Thoracic aorta (tissue), 2 donors: ENCODE results near the gene DICER1. TPM values are rescaled to one million over a fixed set of nuclear protein-coding genes. Genes with fewer than 3 reads are reported as not detected.

Experiments used
- ATAC-seq: fragments of 150-250 bp; one replicate; pipeline ENCODE4 v1.8.0; 2017; ENCODE audit warnings: low read depth; ENCODE audit not compliant: insufficient number of reproducible peaks, low FRiP score
- DNase-seq: peaks from one replicate; pipeline ENCODE4 v3.0.0-alpha.2; 2020; ENCODE audit warnings: low spot score
- H3K27ac ChIP-seq, 2 donors: fragments of 200-600 bp; sonication (generic); 1 replicate in 1 of 2; 2 replicates in 1 of 2; pipeline ENCODE4 v1.5.1; 2016; ENCODE audit warnings: mild to moderate bottlenecking in 2 of 2, moderate library complexity in 2 of 2
- H3K27me3 ChIP-seq: fragments of 200-600 bp; sonication (generic); replicated peaks from 2 replicates; pipeline ENCODE4 v1.6.0; 2016; ENCODE audit warnings: mild to moderate bottlenecking; ENCODE audit not compliant: insufficient read depth
- H3K36me3 ChIP-seq: fragments of 200-600 bp; sonication (generic); one replicate; pipeline ENCODE4 v1.5.1; 2016
- H3K4me1 ChIP-seq, 2 donors: fragments of 200-600 bp; sonication (generic); 1 replicate in 1 of 2; 2 replicates in 1 of 2; pipeline versions ENCODE4 v1.5.1 to v1.6.0; 2016; ENCODE audit warnings: low read depth in 2 of 2, mild to moderate bottlenecking in 1 of 2; ENCODE audit not compliant: control insufficient read depth in 1 of 2
- H3K4me3 ChIP-seq: fragments of 200-600 bp; sonication (generic); 2 replicates; pipeline ENCODE4 v1.5.1; 2016; ENCODE audit warnings: mild to moderate bottlenecking
- H3K9me3 ChIP-seq: fragments of 200-600 bp; sonication (generic); 2 replicates; pipeline ENCODE4 v1.5.1; 2016
- CTCF ChIP-seq: fragments of 200-600 bp; sonication (generic); IDR thresholded peaks from one replicate; pipeline ENCODE4 v1.5.1; 2019; ENCODE audit warnings: antibody characterized with exemption
- total RNA-seq, 2 donors: library from RNA; depleted of rRNA; stranded (reverse); fragments of >200 nt; gene quantifications; one replicate each; pipeline versions ENCODE4 v1.1.0 to v1.2.3, GENCODE V29; 2016

Gene DICER1
- total RNA-seq, 2 donors from 2014 or later: 56.3 to 92.5 TPM

GRCh38 chr14:95117937-95118721 lies 39.2 kb downstream of the DICER1 start:
- DNase-seq (no peak), ATAC-seq (no peak)
- peaks cover 17% of the 10 kb centered on the region for H3K36me3 ChIP-seq
- no peak overlapping the region for H3K27ac ChIP-seq
- H3K27me3 ChIP-seq: no peaks in the 10 kb centered on the region
- no peaks in the 10 kb centered on the region for H3K4me1 ChIP-seq
- no peak overlapping the region for H3K4me3 ChIP-seq
- H3K9me3 ChIP-seq: no peaks in the 10 kb centered on the region
- TF ChIP-seq CTCF: no peak

- ATAC-seq (no peak), DNase-seq (no peak)
- Histone ChIP-seq H3K4me1 (no peaks in the 10 kb centered on the region), H3K4me3 (no peak overlapping the region), H3K36me3 (peaks cover 28% of the 10 kb centered on the region), H3K27me3 (no peaks in the 10 kb centered on the region), H3K27ac (no peak overlapping the region), H3K9me3 (no peaks in the 10 kb centered on the region)
- TF ChIP-seq CTCF: no peak
Observed at GRCh38 chr14:95113476-95113875, 43.9 kb downstream of the DICER1 start.

GRCh38 chr14:95111507-95112164 lies 45.7 kb downstream of the DICER1 start:
- no peak for ATAC-seq

GRCh38 chr14:95110178-95110577 lies 47.2 kb downstream of the DICER1 start:
- TF ChIP-seq CTCF: no peak
- no peaks in the 10 kb centered on the region for H3K4me1 ChIP-seq
- no peaks in the 10 kb centered on the region for H3K9me3 ChIP-seq
- H3K27ac ChIP-seq: no peak overlapping the region
- H3K27me3 ChIP-seq: no peaks in the 10 kb centered on the region
- H3K36me3 ChIP-seq: peaks cover 32% of the 10 kb centered on the region
- DNase-seq: no peak
- ATAC-seq: no peak
- no peak overlapping the region for H3K4me3 ChIP-seq

More at GRCh38 chr14:95111507-95112164, 45.7 kb downstream of the DICER1 start:
- Histone ChIP-seq H3K4me3 (no peak overlapping the region), H3K9me3 (no peaks in the 10 kb centered on the region), H3K27ac (no peak overlapping the region), H3K27me3 (no peaks in the 10 kb centered on the region), H3K36me3 (peaks cover 41% of the 10 kb centered on the region), H3K4me1 (no peaks in the 10 kb centered on the region)
- DNase-seq: no peak
- no peak for TF ChIP-seq CTCF

GRCh38 chr14:95107711-95108110 lies 49.6 kb downstream of the DICER1 start:
- TF ChIP-seq CTCF: no peak
- Histone ChIP-seq H3K9me3 (no peaks in the 10 kb centered on the region), H3K27ac (no peak overlapping the region), H3K4me3 (no peak overlapping the region), H3K27me3 (no peaks in the 10 kb centered on the region), H3K4me1 (no peaks in the 10 kb centered on the region), H3K36me3 (peaks cover 44% of the 10 kb centered on the region)
- ATAC-seq: no peak
- DNase-seq: no peak
